MM.1S (cell line): ENCODE data around the gene MDM1.

Experiments used
- CTCF ChIP-seq: fragments of 300-600 bp; sonication (generic); IDR thresholded peaks from 2 replicates; pipeline ENCODE4 v1.5.1; 2016; ENCODE audit warnings: antibody characterized with exemption, low read length, mixed read lengths
- EZH2 ChIP-seq: fragments of 300-600 bp; sonication (generic); optimal IDR thresholded peaks from 2 replicates; pipeline ENCODE3; 2017; ENCODE audit warnings: low read depth, mild to moderate bottlenecking, antibody characterized with exemption, low read length, mixed read lengths

- TF ChIP-seq CTCF (no peak), EZH2 (no peak)
Measured at GRCh38 chr12:68367903-68368302, 35.7 kb upstream of the MDM1 start.
